ENCODE data around the gene KMT5B. TPM values are rescaled to one million over a fixed set of nuclear protein-coding genes. Genes with fewer than 3 reads are reported as not detected.

Gene KMT5B
- total and polyA plus RNA-seq, 10 of the 15 experiments (the other 5 are each of a cell fraction or from before 2014, with no cell fraction given), result 4.7 to 21.8 (median 18.0) TPM

DNA sequence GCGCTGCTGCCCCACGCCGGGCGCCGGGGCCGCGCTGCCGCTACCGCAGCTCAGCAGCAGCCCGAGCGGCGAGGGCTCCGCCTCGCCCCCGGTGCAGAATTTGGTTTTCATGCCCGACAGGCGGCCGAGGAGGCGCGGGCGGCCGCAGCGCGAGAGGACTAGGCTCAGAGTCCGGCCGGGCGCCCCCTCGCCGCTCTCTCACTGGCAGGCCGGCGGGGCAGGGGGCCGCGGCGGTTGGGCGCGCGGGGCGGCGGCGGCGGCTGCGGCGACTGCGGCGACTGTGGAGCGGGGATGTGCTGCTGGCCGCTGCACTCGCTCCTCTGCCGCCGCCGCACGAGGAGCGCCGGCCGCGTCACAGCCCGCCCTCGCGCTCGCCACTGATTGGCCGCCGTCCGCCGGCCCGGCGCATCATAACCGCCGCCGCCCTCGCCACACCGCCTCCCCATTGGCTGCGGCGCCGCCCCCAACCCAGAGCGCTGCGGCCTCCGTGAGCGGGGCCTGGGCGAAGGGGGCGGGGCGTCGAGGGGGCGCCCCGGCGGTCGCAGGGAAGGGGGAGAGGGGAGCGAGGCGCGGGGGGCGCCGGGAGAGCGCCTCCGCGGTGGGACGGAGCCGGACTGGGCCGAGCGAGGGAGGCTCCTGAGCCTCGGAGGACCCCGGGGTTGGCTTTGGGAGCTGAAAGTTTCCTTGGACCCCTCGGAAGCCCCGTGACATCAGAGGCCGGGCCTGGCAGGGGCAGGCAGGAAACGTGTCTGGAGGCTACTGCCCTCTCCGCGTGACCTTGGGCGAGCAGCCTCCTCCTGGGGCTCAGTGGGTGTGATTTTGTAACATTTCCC is 91.8 kb downstream of the KMT5B start, which contains the start of gene CHKA (continued):
- TF ChIP-seq HCFC1 (IDR thresholded peaks at IDR 0.05; ENCODE audit: low read length), result no peak
- peak; percentile 9; the same call in 1 of the 3 replicates for TF ChIP-seq POU2F2 (IDR thresholded peaks at IDR 0.05; ENCODE audit: borderline replicate concordance, low read depth, low read length)
- TF ChIP-seq ZNF207 (IDR thresholded peaks at IDR 0.05; ENCODE audit: borderline replicate concordance), result 0 out of 2 replicates have a peak, but pooled peaks have one; percentile 41
- peak; percentile 82; the same call in 1 of the 2 replicates for TF ChIP-seq RFX5 (IDR thresholded peaks at IDR 0.05; ENCODE audit: low read depth, low read length)
- TF ChIP-seq, protein P1, sequence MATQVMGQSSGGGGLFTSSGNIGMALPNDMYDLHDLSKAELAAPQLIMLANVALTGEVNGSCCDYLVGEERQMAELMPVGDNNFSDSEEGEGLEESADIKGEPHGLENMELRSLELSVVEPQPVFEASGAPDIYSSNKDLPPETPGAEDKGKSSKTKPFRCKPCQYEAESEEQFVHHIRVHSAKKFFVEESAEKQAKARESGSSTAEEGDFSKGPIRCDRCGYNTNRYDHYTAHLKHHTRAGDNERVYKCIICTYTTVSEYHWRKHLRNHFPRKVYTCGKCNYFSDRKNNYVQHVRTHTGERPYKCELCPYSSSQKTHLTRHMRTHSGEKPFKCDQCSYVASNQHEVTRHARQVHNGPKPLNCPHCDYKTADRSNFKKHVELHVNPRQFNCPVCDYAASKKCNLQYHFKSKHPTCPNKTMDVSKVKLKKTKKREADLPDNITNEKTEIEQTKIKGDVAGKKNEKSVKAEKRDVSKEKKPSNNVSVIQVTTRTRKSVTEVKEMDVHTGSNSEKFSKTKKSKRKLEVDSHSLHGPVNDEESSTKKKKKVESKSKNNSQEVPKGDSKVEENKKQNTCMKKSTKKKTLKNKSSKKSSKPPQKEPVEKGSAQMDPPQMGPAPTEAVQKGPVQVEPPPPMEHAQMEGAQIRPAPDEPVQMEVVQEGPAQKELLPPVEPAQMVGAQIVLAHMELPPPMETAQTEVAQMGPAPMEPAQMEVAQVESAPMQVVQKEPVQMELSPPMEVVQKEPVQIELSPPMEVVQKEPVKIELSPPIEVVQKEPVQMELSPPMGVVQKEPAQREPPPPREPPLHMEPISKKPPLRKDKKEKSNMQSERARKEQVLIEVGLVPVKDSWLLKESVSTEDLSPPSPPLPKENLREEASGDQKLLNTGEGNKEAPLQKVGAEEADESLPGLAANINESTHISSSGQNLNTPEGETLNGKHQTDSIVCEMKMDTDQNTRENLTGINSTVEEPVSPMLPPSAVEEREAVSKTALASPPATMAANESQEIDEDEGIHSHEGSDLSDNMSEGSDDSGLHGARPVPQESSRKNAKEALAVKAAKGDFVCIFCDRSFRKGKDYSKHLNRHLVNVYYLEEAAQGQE (IDR thresholded peaks at IDR 0.05; ENCODE audit: low read depth, low read length), result no peak
- no peak for TF ChIP-seq ZNF24 (IDR thresholded peaks at IDR 0.05)
- TF ChIP-seq, protein P2, sequence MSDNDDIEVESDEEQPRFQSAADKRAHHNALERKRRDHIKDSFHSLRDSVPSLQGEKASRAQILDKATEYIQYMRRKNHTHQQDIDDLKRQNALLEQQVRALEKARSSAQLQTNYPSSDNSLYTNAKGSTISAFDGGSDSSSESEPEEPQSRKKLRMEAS (IDR thresholded peaks at IDR 0.05; ENCODE audit: low read depth, low read length), result no peak; the same call in 1 of the 2 replicates
- TF ChIP-seq JUNB (IDR thresholded peaks at IDR 0.05), result no peak
- peak; percentile 70; the same call in 1 of the 2 replicates for TF ChIP-seq POLR2AphosphoS2 (IDR thresholded peaks at IDR 0.05; ENCODE audit: low read depth, low read length)
- no peak for TF ChIP-seq STAT3 (IDR thresholded peaks at IDR 0.05; ENCODE audit: low read depth, low read length)
- no peak; the same call in 1 of the 2 replicates for TF ChIP-seq SIN3A (IDR thresholded peaks at IDR 0.05; ENCODE audit: low read depth, low read length)
- TF ChIP-seq, protein P3, sequence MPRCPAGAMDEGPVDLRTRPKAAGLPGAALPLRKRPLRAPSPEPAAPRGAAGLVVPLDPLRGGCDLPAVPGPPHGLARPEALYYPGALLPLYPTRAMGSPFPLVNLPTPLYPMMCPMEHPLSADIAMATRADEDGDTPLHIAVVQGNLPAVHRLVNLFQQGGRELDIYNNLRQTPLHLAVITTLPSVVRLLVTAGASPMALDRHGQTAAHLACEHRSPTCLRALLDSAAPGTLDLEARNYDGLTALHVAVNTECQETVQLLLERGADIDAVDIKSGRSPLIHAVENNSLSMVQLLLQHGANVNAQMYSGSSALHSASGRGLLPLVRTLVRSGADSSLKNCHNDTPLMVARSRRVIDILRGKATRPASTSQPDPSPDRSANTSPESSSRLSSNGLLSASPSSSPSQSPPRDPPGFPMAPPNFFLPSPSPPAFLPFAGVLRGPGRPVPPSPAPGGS (IDR thresholded peaks at IDR 0.05; ENCODE audit: borderline replicate concordance, insufficient read depth, low read depth, low read length, poor library complexity, severe bottlenecking), result peak; percentile 18
- peak in 1 of 2 experiments; percentile 75; a peak in 2 of 3 replicates for TF ChIP-seq EGR1 (IDR thresholded peaks at IDR 0.05; ENCODE audit: borderline replicate concordance in 1 of 2, low read depth in 2 of 2, low read length in 2 of 2)
- TF ChIP-seq, protein P4, sequence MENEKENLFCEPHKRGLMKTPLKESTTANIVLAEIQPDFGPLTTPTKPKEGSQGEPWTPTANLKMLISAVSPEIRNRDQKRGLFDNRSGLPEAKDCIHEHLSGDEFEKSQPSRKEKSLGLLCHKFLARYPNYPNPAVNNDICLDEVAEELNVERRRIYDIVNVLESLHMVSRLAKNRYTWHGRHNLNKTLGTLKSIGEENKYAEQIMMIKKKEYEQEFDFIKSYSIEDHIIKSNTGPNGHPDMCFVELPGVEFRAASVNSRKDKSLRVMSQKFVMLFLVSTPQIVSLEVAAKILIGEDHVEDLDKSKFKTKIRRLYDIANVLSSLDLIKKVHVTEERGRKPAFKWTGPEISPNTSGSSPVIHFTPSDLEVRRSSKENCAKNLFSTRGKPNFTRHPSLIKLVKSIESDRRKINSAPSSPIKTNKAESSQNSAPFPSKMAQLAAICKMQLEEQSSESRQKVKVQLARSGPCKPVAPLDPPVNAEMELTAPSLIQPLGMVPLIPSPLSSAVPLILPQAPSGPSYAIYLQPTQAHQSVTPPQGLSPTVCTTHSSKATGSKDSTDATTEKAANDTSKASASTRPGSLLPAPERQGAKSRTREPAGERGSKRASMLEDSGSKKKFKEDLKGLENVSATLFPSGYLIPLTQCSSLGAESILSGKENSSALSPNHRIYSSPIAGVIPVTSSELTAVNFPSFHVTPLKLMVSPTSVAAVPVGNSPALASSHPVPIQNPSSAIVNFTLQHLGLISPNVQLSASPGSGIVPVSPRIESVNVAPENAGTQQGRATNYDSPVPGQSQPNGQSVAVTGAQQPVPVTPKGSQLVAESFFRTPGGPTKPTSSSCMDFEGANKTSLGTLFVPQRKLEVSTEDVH (IDR thresholded peaks at IDR 0.05; ENCODE audit: low read depth, partially characterized antibody), result no peak
- no peak for TF ChIP-seq TCF7 (IDR thresholded peaks at IDR 0.05; ENCODE audit: borderline replicate concordance)
- TF ChIP-seq CHD2 (IDR thresholded peaks at IDR 0.05; ENCODE audit: borderline replicate concordance, low read depth, low read length), result peak; percentile 69; the same call in 1 of the 2 replicates
- no peak for TF ChIP-seq PAX8 (IDR thresholded peaks at IDR 0.05)
- TF ChIP-seq SP1 (IDR thresholded peaks at IDR 0.05; ENCODE audit: low read depth, low read length), result peak; percentile 84
- peak; percentile 43; the same call in 1 of the 2 replicates for TF ChIP-seq ESRRA (IDR thresholded peaks at IDR 0.05; ENCODE audit: low read length)
- TF ChIP-seq, protein P5, sequence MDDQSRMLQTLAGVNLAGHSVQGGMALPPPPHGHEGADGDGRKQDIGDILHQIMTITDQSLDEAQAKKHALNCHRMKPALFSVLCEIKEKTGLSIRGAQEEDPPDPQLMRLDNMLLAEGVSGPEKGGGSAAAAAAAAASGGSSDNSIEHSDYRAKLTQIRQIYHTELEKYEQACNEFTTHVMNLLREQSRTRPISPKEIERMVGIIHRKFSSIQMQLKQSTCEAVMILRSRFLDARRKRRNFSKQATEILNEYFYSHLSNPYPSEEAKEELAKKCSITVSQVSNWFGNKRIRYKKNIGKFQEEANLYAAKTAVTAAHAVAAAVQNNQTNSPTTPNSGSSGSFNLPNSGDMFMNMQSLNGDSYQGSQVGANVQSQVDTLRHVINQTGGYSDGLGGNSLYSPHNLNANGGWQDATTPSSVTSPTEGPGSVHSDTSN (IDR thresholded peaks at IDR 0.05; ENCODE audit: insufficient replicate concordance, low read depth, low read length), result no peak
